Fibroblast of villous mesenchyme (primary cell): ENCODE measurements around the gene MINDY4. TPM values are rescaled to one million over a fixed set of nuclear protein-coding genes. Genes with fewer than 3 reads are reported as not detected.

Source experiments
- DNase-seq: peaks from one replicate; pipeline ENCODE4 v3.0.0-alpha.2; 2010; ENCODE audit warnings: low read depth
- H3K4me3 ChIP-seq: 2 replicates; pipeline ENCODE4 v1.5.1; 2011; ENCODE audit warnings: low read depth, mild to moderate bottlenecking, low read length
- CTCF ChIP-seq: IDR thresholded peaks from 2 replicates; pipeline ENCODE4 v1.5.1; 2012; ENCODE audit warnings: low read depth, mild to moderate bottlenecking, low read length; ENCODE audit not compliant: insufficient read depth
- total RNA-seq: library from RNA; depleted of rRNA; stranded (reverse); fragments of >200 nt; gene quantifications from 2 replicates; pipeline ENCODE4 v1.2.3, GENCODE V29; 2012

MINDY4 gene
- total RNA-seq, 1 donor, result 17.3 TPM

GRCh38 chr7:30922596-30922995, 151.4 kb downstream of the MINDY4 start:
- no peak overlapping the region for H3K4me3 ChIP-seq
- TF ChIP-seq CTCF, result no peak
- no peak for DNase-seq

GRCh38 chr7:30923009-30923773, 152.0 kb downstream of the MINDY4 start:
- no peak for TF ChIP-seq CTCF
- no peak for DNase-seq
- no peak overlapping the region for H3K4me3 ChIP-seq

- TF ChIP-seq CTCF, result no peak
- H3K4me3 ChIP-seq, result no peak overlapping the region
- DNase-seq, result no peak
These were observed 152.7 kb downstream of the MINDY4 start for GRCh38 chr7:30923774-30924413.

GRCh38 chr7:30924624-30925023, 153.4 kb downstream of the MINDY4 start:
- no peak for TF ChIP-seq CTCF
- no peak for DNase-seq
- no peak overlapping the region for H3K4me3 ChIP-seq

GRCh38 chr7:30925117-30925516, 153.9 kb downstream of the MINDY4 start:
- TF ChIP-seq CTCF, result no peak
- H3K4me3 ChIP-seq, result no peak overlapping the region
- DNase-seq, result no peak

GRCh38 chr7:30925913-30926312, 154.7 kb downstream of the MINDY4 start:
- no peak for TF ChIP-seq CTCF
- DNase-seq, result no peak
- no peak overlapping the region for H3K4me3 ChIP-seq
